Effector memory CD4-positive, alpha-beta T cell (primary cell): ENCODE results near the gene TNC.

Source experiments
- DNase-seq, 3 donors: peaks; one replicate each; pipeline ENCODE4 v3.0.0-alpha.2; 2020
- H3K27ac ChIP-seq: 2 replicates; pipeline ENCODE4 v1.7.0; 2013; ENCODE audit warnings: mild to moderate bottlenecking, low read length, moderate library complexity; ENCODE audit not compliant: insufficient read depth, poor library complexity, severe bottlenecking
- H3K27me3 ChIP-seq: replicated peaks from 2 replicates; pipeline ENCODE4 v1.7.0; 2013; ENCODE audit warnings: mild to moderate bottlenecking, low read length; ENCODE audit not compliant: insufficient read depth, control insufficient read depth, poor library complexity, severe bottlenecking
- H3K36me3 ChIP-seq: 2 replicates; pipeline ENCODE4 v1.7.0; 2013; ENCODE audit warnings: mild to moderate bottlenecking, low read length, moderate library complexity; ENCODE audit not compliant: control insufficient read depth, insufficient read depth
- H3K4me1 ChIP-seq: 2 replicates; pipeline ENCODE4 v1.7.0; 2013; ENCODE audit warnings: low read length, mild to moderate bottlenecking; ENCODE audit not compliant: control insufficient read depth, insufficient read depth, poor library complexity, severe bottlenecking
- H3K4me3 ChIP-seq: 2 replicates; pipeline ENCODE4 v1.7.0; 2013; ENCODE audit warnings: low read length, low read depth, mild to moderate bottlenecking; ENCODE audit not compliant: insufficient read depth, poor library complexity, severe bottlenecking
- H3K9me3 ChIP-seq: 2 replicates; pipeline ENCODE4 v1.7.0; 2013; ENCODE audit warnings: mild to moderate bottlenecking, low read length, moderate library complexity; ENCODE audit not compliant: control insufficient read depth

The TNC gene

GRCh38 chr9:115063058-115063845 is 54.7 kb downstream of the TNC start:
- no peak overlapping the region for H3K27ac ChIP-seq
- H3K27me3 ChIP-seq: no peaks in the 10 kb centered on the region
- H3K9me3 ChIP-seq: no peaks in the 10 kb centered on the region
- no peaks in the 10 kb centered on the region for H3K4me1 ChIP-seq
- H3K4me3 ChIP-seq: no peak overlapping the region
- no peaks in the 10 kb centered on the region for H3K36me3 ChIP-seq
- DNase-seq: no peak

DNA sequence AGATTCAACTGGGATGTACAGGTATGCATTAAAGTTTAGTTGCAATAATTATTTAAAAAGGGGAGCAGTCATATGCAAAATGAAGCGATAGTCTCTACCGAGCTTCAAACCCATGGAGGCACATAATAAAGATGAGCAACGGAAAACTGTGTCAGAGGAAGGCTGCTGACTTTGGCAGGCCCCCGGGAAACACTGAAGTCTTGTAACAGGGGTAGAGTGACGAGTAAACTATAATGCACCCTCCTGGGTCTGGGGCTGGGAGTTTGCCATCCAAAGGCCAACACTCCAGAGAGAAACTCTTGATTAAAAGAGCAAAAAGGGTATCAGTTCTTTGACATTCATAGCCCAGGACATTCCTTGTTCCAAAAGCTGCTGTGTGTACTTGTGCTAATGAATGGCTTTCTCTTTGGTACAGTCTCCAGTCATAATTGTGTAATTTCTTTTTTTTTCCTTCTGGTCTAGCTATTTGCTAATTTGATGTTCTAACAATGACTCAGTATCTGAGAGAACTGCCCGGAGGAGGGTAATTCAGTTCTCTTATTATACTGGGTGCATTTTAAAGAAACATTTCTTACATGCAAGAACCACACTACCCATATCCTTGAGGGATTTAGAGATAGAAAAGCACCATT is 59.2 kb downstream of the TNC start:
- Histone ChIP-seq H3K4me1 (no peaks in the 10 kb centered on the region), H3K9me3 (no peaks in the 10 kb centered on the region), H3K4me3 (no peak overlapping the region), H3K27ac (no peak overlapping the region), H3K36me3 (no peaks in the 10 kb centered on the region), H3K27me3 (peaks cover 3% of the 10 kb centered on the region)
- no peak for DNase-seq

- H3K27ac ChIP-seq: no peak overlapping the region
Observed at GRCh38 chr9:115058175-115058574, 59.8 kb downstream of the TNC start.

GRCh38 chr9:115057559-115057958 is 60.4 kb downstream of the TNC start:
- Histone ChIP-seq H3K27ac (no peak overlapping the region), H3K4me1 (no peaks in the 10 kb centered on the region), H3K27me3 (peaks cover 3% of the 10 kb centered on the region), H3K36me3 (no peaks in the 10 kb centered on the region), H3K4me3 (no peak overlapping the region), H3K9me3 (no peaks in the 10 kb centered on the region)
- no peak for DNase-seq

More at GRCh38 chr9:115058175-115058574, 59.8 kb downstream of the TNC start:
- DNase-seq: no peak
- H3K9me3 ChIP-seq: no peaks in the 10 kb centered on the region
- no peak overlapping the region for H3K4me3 ChIP-seq
- no peaks in the 10 kb centered on the region for H3K36me3 ChIP-seq
- H3K27me3 ChIP-seq: peaks cover 3% of the 10 kb centered on the region
- H3K4me1 ChIP-seq: no peaks in the 10 kb centered on the region

- no peak for DNase-seq
- no peaks in the 10 kb centered on the region for H3K27me3 ChIP-seq
- no peak overlapping the region for H3K4me3 ChIP-seq
Observed at GRCh38 chr9:115050002-115050490, 67.9 kb downstream of the TNC start.

GRCh38 chr9:115046824-115047223 is 71.1 kb downstream of the TNC start:
- no peak overlapping the region for H3K4me3 ChIP-seq
- no peaks in the 10 kb centered on the region for H3K9me3 ChIP-seq
- H3K36me3 ChIP-seq: no peaks in the 10 kb centered on the region
- no peaks in the 10 kb centered on the region for H3K27me3 ChIP-seq
- no peak for DNase-seq
- H3K4me1 ChIP-seq: no peaks in the 10 kb centered on the region
- H3K27ac ChIP-seq: no peak overlapping the region

More at GRCh38 chr9:115050002-115050490, 67.9 kb downstream of the TNC start:
- Histone ChIP-seq H3K4me1 (no peaks in the 10 kb centered on the region), H3K27ac (no peak overlapping the region), H3K36me3 (no peaks in the 10 kb centered on the region), H3K9me3 (no peaks in the 10 kb centered on the region)

DNA sequence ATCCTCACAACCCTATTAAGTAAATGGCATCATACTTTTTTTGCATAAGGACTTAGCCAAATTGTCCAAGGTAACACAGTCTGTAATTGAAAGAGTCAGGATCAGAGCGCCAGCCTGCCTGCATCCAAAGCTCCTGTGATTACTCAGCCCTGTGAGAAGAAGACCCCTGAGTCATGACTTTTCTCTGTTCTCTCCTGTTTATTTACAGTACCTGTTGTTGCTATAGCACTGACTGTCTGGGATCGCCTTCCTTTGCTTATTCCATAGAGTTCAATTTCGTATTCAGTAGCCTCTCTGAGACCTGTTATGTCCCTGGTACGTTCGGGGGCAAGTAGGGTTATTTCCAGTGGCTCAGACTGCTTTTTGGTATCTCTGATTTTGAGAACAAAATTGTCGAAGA is 71.8 kb downstream of the TNC start:
- no peaks in the 10 kb centered on the region for H3K9me3 ChIP-seq
- no peaks in the 10 kb centered on the region for H3K36me3 ChIP-seq
- no peaks in the 10 kb centered on the region for H3K27me3 ChIP-seq
- no peak overlapping the region for H3K27ac ChIP-seq
- no peak for DNase-seq
- H3K4me1 ChIP-seq: no peaks in the 10 kb centered on the region
- H3K4me3 ChIP-seq: no peak overlapping the region

DNA sequence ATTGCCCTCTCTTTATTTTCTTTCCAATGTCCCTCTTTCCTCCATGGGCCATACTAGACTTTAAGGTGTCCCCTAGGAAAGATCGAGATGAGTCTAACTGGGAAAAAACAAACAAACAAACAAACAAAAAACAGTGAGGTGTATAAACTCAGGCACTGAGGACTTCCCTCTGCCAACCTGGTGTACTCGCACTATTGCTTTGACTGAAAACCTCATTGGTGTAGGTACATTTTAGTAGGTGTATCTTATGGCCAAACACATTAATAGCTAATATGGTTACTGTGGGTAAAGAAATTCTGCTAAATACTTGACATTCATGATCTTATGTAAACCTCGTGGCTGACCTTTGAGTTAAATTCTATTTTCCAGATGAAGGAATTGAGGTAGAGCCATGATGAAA is 74.3 kb downstream of the TNC start:
- no peaks in the 10 kb centered on the region for H3K36me3 ChIP-seq

DNA sequence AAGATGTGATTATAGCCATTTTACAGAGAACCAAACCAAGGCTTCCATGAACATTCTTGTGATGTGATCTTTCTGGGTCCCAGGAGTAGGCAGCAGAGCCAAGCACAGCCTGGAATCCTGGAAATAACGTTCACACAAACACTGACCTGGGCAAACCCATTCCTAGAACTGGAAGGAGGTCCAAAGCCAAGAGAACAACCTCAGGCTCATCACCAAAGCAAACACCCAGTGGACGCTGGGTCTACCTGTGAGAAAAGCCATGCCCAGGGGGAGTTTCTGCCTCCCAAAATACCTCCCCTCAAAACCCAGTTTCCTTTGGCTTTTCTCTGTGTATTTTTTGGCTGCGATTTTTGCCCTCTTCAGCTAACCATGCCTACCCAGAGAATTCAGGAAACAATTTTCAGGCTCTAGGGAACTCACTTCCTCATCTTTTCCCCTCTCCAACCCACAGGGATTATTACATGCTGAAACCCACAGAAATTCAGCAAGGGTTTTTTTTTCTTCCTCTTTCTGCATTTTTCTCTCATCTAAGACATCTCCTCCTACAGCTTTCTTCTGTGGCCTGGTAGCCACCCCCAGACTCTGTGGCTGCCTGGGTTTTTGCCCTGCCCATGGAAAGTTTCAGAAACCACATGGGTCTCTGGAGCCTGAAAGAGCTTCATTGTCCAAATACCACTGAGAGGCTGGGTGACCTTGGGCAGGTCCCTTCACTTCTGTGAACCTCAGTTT is 75.0 kb downstream of the TNC start:
- no peaks in the 10 kb centered on the region for H3K4me1 ChIP-seq
- no peak for DNase-seq
- H3K27me3 ChIP-seq: no peaks in the 10 kb centered on the region
- H3K36me3 ChIP-seq: no peaks in the 10 kb centered on the region
- H3K4me3 ChIP-seq: no peak overlapping the region
- H3K27ac ChIP-seq: no peak overlapping the region
- no peaks in the 10 kb centered on the region for H3K9me3 ChIP-seq

More for the DNA sequence above, 74.3 kb downstream of the TNC start:
- no peaks in the 10 kb centered on the region for H3K27me3 ChIP-seq
- DNase-seq: no peak
- no peak overlapping the region for H3K27ac ChIP-seq
- no peaks in the 10 kb centered on the region for H3K4me1 ChIP-seq
- no peaks in the 10 kb centered on the region for H3K9me3 ChIP-seq
- H3K4me3 ChIP-seq: no peak overlapping the region
